ENCODE measurements around the gene NEIL3.

GRCh38 chr4:177308125-177308524 is 1.5 kb upstream of the NEIL3 start:
- TF ChIP-seq POLR2A (IDR thresholded peaks at IDR 0.05; ENCODE audit: low read depth, low read length) (no peak), CTCF (IDR thresholded peaks at IDR 0.05 in 2 of 3, conservative IDR thresholded peaks at IDR 0.05 in 1 of 3; ENCODE audit: control insufficient read depth in 2 of 3, extremely low read depth in 1 of 3, insufficient read depth in 1 of 3, low read depth in 3 of 3, low read length in 3 of 3) (no peak), ZBTB40 (IDR thresholded peaks at IDR 0.05; ENCODE audit: borderline replicate concordance) (no peak), REST (IDR thresholded peaks at IDR 0.05; ENCODE audit: low read depth, low read length) (no peak), FOXM1 (IDR thresholded peaks at IDR 0.05; ENCODE audit: low read depth, low read length) (no peak), EP300 (IDR thresholded peaks at IDR 0.05; ENCODE audit: borderline replicate concordance in 1 of 2, control insufficient read depth in 1 of 2, low read depth in 2 of 2, low read length in 2 of 2) (no peak), CEBPZ (IDR thresholded peaks at IDR 0.05; ENCODE audit: low read depth, low read length) (no peak), HDAC6 (IDR thresholded peaks at IDR 0.05; ENCODE audit: unreplicated experiment) (no peak)
